ENCODE measurements around the gene SLC25A10. TPM values are rescaled to one million over a fixed set of nuclear protein-coding genes. Genes with fewer than 3 reads are reported as not detected.

The SLC25A10 gene
- total and polyA plus RNA-seq, 2 donors (not counting 3 experiments of a cell fraction or from before 2014, with no cell fraction given): 16.7 to 17.2 TPM

DNA sequence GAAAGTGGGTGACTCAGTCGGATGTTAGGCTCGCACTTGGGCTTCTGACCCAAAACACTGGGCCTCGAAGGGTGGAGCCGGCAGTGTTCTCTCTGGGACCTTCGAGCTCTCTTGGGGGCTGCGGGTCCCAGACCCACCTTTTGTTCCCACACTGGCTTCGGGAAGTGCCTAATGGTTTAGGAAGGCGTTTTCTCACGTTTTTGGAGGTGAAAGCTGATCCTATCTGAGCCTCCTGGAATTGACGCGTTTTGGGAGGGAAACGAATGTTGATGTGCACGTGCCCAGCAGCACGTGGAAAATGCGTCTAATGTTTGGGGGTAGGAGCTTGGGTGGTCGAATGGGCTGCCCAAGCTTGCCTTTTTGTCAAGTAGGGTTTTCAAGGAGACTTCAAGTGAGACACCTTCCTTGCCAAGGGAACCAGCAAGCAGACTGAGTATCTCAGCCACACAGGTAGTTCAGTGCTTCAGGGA is 27.6 kb upstream of the SLC25A10 start:
- intact Hi-C loops (cut with micrococcal nuclease): loop anchor here (1.0 to 2.0 kb wide), 2 partner anchors 18 kb away; partner anchors contain the start of genes CCDC137, MRPL12 and OXLD1
- DNase-seq (ENCODE audit: low read depth, low spot score): peak; percentile 72
- FAIRE-seq: no peak
- Histone ChIP-seq H3K4me2 (ENCODE audit: insufficient read depth, low read length) (peak overlapping the region; percentile 48), H3K9me3 (replicated peaks; ENCODE audit: control insufficient read depth, insufficient read depth, low read length) (no peaks in the 10 kb centered on the region), H3K27ac (ENCODE audit: insufficient read depth, low read depth, low read length) (peak overlapping the region; percentile 50), H3K4me3 (replicated peaks in 1 of 3; ENCODE audit: insufficient read depth in 1 of 3, low read depth in 1 of 3, low read length in 3 of 3) (peak overlapping the region; percentile 3 to 93 (median 50)), H3K79me2 (ENCODE audit: control insufficient read depth, insufficient read depth, low read length) (peaks cover 73% of the 10 kb centered on the region), H4K20me1 (replicated peaks; ENCODE audit: control insufficient read depth, extremely low read depth, insufficient read depth, low read length) (no peaks in the 10 kb centered on the region), H2AFZ (ENCODE audit: low read depth, low read length) (no peak overlapping the region), H3K27me3 (ENCODE audit: control insufficient read depth in 2 of 2, insufficient read depth in 2 of 2, low read length in 2 of 2) (no peaks in the 10 kb centered on the region), H3K9ac (replicated peaks; ENCODE audit: extremely low read depth, insufficient read depth, low read length) (peak overlapping the region; percentile 87), H3K9me1 (replicated peaks; ENCODE audit: control insufficient read depth, extremely low read depth, insufficient read depth, low read length) (no peaks in the 10 kb centered on the region), H3K4me1 (ENCODE audit: control insufficient read depth, extremely low read depth, insufficient read depth, low read length) (peaks cover 16% of the 10 kb centered on the region), H3K36me3 (ENCODE audit: control insufficient read depth in 2 of 2, extremely low read depth in 1 of 2, insufficient read depth in 2 of 2, low read length in 2 of 2) (peaks cover 9 to 40% of the 10 kb centered on the region in 2 experiments)
- ChIA-PET CTCF (interaction anchor here (3.0 kb wide), 1 partner anchor 18 kb away, joined by 19 read pairs; the partner anchor contains the start of gene MRPL12), POLR2A (no interaction called here)
- TF ChIP-seq JUN (IDR thresholded peaks at IDR 0.05; ENCODE audit: borderline replicate concordance, insufficient read depth, insufficient read length, low read depth) (peak; percentile 51), GATA2 (IDR thresholded peaks at IDR 0.05; ENCODE audit: insufficient read depth, insufficient read length, low read depth, low read length) (no peak)
- TF ChIP-seq, protein P1, sequence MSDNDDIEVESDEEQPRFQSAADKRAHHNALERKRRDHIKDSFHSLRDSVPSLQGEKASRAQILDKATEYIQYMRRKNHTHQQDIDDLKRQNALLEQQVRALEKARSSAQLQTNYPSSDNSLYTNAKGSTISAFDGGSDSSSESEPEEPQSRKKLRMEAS (IDR thresholded peaks at IDR 0.05; ENCODE audit: insufficient read depth, insufficient read length): peak; percentile 89
- dilution Hi-C loops (cut with MboI; ENCODE audit: extremely low pct_ligation_motif_present, low sequenced_read_pairs): no loop called here
- BruUV-seq (replicated peaks): TSS peak; percentile 59

DNA sequence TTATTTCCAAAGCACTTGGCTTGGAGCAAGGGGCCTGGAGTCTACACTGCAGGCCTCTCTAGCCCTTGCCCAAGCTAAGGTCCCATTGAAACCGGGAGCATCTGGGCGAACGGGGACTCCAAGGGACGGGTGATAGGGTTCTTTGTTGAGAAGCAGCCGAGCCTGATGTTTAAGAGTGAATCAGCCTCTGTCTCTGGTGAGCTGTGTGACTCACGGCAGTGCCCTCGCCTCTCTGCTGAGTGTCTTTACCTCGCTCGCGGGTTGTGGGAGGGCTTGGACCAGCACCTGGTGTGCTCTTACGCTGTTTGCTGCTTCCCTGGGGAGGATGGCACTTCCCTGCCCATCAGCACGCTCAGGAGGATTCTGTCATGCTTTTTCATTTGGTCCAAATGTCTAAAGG is 27.0 kb upstream of the SLC25A10 start:
- BruUV-seq (replicated peaks): no TSS peak
- ChIA-PET POLR2A (no interaction called here), CTCF (interaction anchor here (0.9 to 3.0 kb wide), 2 partner anchors 9 to 17 kb away, joined by 3 to 19 read pairs; partner anchors contain the start of gene MRPL12)
- Histone ChIP-seq H4K20me1 (replicated peaks; ENCODE audit: control insufficient read depth, extremely low read depth, insufficient read depth, low read length) (no peaks in the 10 kb centered on the region), H3K27ac (ENCODE audit: insufficient read depth, low read depth, low read length) (peak overlapping the region; percentile 50), H3K36me3 (ENCODE audit: control insufficient read depth in 2 of 2, extremely low read depth in 1 of 2, insufficient read depth in 2 of 2, low read length in 2 of 2) (peaks cover 9 to 47% of the 10 kb centered on the region in 2 experiments), H3K9me3 (replicated peaks; ENCODE audit: control insufficient read depth, insufficient read depth, low read length) (no peaks in the 10 kb centered on the region), H3K9me1 (replicated peaks; ENCODE audit: control insufficient read depth, extremely low read depth, insufficient read depth, low read length) (no peaks in the 10 kb centered on the region), H3K4me1 (ENCODE audit: control insufficient read depth, extremely low read depth, insufficient read depth, low read length) (peaks cover 16% of the 10 kb centered on the region), H3K4me2 (ENCODE audit: insufficient read depth, low read length) (peak overlapping the region; percentile 48), H3K4me3 (replicated peaks in 1 of 3; ENCODE audit: insufficient read depth in 1 of 3, low read depth in 1 of 3, low read length in 3 of 3) (peak overlapping the region in 2 of 3 experiments; percentile 50 to 93), H3K79me2 (ENCODE audit: control insufficient read depth, insufficient read depth, low read length) (peaks cover 79% of the 10 kb centered on the region), H3K27me3 (ENCODE audit: control insufficient read depth in 2 of 2, insufficient read depth in 2 of 2, low read length in 2 of 2) (no peaks in the 10 kb centered on the region), H2AFZ (ENCODE audit: low read depth, low read length) (no peak overlapping the region), H3K9ac (replicated peaks; ENCODE audit: extremely low read depth, insufficient read depth, low read length) (peak overlapping the region; percentile 87)
- peak; percentile 17 for DNase-seq (ENCODE audit: low read depth, low spot score)
- dilution Hi-C loops (cut with MboI; ENCODE audit: extremely low pct_ligation_motif_present, low sequenced_read_pairs): no loop called here
- peak; percentile 53 for FAIRE-seq
- intact Hi-C loops (cut with micrococcal nuclease): loop anchor here (2.0 kb wide), 1 partner anchor 18 kb away; the partner anchor contains the start of gene MRPL12
- TF ChIP-seq GATA2 (IDR thresholded peaks at IDR 0.05; ENCODE audit: insufficient read depth, insufficient read length, low read depth, low read length) (no peak), POLR2A (IDR thresholded peaks at IDR 0.05; ENCODE audit: low read depth, low read length) (no peak), FOS (IDR thresholded peaks at IDR 0.05; ENCODE audit: borderline replicate concordance, insufficient read depth, low read length) (no peak)
- TF ChIP-seq, protein P1 (IDR thresholded peaks at IDR 0.05; ENCODE audit: insufficient read depth, insufficient read length): no peak
